ENCODE results near the gene DHCR24.

DNA sequence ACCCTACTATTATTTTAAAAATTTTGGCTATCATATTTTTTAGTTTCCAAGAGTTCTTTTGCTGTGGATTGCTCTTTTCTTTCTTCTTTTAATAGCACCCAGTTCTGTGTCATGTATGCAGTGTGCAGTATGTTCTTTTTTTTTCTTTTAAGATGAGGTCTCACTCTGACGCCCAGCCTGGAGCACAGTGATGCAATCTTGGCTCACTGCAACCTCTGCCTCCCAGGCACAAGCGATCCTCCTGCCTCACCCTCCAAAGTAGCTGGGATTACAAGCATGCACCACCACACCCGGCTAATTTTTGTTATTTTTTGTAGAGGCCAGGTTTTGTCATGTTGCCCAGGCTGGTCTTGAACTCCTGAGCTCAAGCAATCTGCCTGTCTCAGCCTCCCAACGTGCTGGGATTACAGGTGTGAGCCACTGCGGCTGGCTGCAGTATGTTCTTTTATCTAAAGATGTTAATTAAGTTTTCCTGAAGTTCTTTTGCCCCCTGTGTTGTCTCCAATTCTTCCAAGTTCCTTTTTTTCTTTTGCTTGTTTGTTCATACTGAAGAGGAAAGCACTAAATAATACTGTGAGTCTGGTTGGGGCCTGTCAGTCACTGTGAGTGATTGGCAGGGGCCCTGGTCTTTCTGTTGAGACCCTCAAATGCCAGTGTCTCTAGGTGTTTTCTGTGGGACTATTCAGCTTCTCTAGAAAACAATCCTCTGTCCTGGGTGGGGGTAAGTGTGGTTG lies 68.4 kb downstream of the DHCR24 start:
- TF ChIP-seq, protein P1, sequence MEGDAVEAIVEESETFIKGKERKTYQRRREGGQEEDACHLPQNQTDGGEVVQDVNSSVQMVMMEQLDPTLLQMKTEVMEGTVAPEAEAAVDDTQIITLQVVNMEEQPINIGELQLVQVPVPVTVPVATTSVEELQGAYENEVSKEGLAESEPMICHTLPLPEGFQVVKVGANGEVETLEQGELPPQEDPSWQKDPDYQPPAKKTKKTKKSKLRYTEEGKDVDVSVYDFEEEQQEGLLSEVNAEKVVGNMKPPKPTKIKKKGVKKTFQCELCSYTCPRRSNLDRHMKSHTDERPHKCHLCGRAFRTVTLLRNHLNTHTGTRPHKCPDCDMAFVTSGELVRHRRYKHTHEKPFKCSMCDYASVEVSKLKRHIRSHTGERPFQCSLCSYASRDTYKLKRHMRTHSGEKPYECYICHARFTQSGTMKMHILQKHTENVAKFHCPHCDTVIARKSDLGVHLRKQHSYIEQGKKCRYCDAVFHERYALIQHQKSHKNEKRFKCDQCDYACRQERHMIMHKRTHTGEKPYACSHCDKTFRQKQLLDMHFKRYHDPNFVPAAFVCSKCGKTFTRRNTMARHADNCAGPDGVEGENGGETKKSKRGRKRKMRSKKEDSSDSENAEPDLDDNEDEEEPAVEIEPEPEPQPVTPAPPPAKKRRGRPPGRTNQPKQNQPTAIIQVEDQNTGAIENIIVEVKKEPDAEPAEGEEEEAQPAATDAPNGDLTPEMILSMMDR (IDR thresholded peaks at IDR 0.05) = no peak
- no peak for TF ChIP-seq EZH2 (IDR thresholded peaks at IDR 0.05; ENCODE audit: borderline replicate concordance, insufficient read depth, low read depth, low read length, poor library complexity, severe bottlenecking)
